IMR-90 (cell line): ENCODE data around the gene MIS18A. TPM values are rescaled to one million over a fixed set of nuclear protein-coding genes. Genes with fewer than 3 reads are reported as not detected.

Experiments used
- ATAC-seq: fragments of 200-7000 bp; cut with Tn5 transposase; 2 replicates; pipeline ENCODE4 v1.9.1; 2020; ENCODE audit warnings: low read depth, mild to moderate bottlenecking, moderate library complexity
- BruUV-seq: library from RNA; stranded (reverse); fragments of 400-500 nt; replicated peaks from 2 replicates; lab custom pipeline; 2021; lab: Mats Ljungman, UMichigan
- CTCF ChIA-PET: fragments of 300-600 bp; formaldehyde crosslinking; extraction: SDS; loops from one replicate; lab custom pipeline; 2021; ENCODE audit warnings: antibody characterized with exemption; lab: Yijun Ruan, JAX
- POLR2A ChIA-PET: fragments of 300-600 bp; sonication (Branson Sonifier 250); formaldehyde crosslinking; loops from one replicate; lab custom pipeline; 2022; ENCODE audit warnings: antibody characterized with exemption; ENCODE audit not compliant: unreplicated experiment; lab: Charles Lee
- DNase-seq: peaks from one replicate; pipeline ENCODE4 v3.0.0; 2013
- H2AFZ ChIP-seq: replicated peaks from 2 replicates; pipeline ENCODE3; 2013; ENCODE audit warnings: low read length, mild to moderate bottlenecking; ENCODE audit not compliant: poor library complexity
- H2AK5ac ChIP-seq: 2 replicates; pipeline ENCODE4 v1.6.1; 2013; ENCODE audit warnings: low read depth, low read length, inconsistent platforms
- H2AK9ac ChIP-seq: replicated peaks from 2 replicates; pipeline ENCODE3; 2013; ENCODE audit warnings: mild to moderate bottlenecking, low read depth, low read length, moderate library complexity; ENCODE audit not compliant: poor library complexity
- H2BK120ac ChIP-seq: 2 replicates; pipeline ENCODE4 v1.6.1; 2013; ENCODE audit warnings: low read depth, low read length, inconsistent platforms
- H2BK15ac ChIP-seq: 3 replicates; pipeline ENCODE4 v1.6.1; 2013; ENCODE audit warnings: low read depth, low read length, inconsistent platforms
- H2BK20ac ChIP-seq: 2 replicates; pipeline ENCODE4 v1.6.1; 2013; ENCODE audit warnings: low read depth, mild to moderate bottlenecking, inconsistent platforms, low read length, moderate library complexity
- H2BK5ac ChIP-seq: 2 replicates; pipeline ENCODE4 v1.6.1; 2013; ENCODE audit warnings: mild to moderate bottlenecking, low read depth, low read length, inconsistent platforms; ENCODE audit not compliant: poor library complexity, severe bottlenecking
- H3K14ac ChIP-seq: replicated peaks from 2 replicates; pipeline ENCODE4 v1.6.1; 2013; ENCODE audit warnings: low read depth, low read length, inconsistent platforms
- H3K18ac ChIP-seq: 2 replicates; pipeline ENCODE4 v1.6.1; 2013; ENCODE audit warnings: low read depth, low read length, control low read depth
- H3K23ac ChIP-seq: 2 replicates; pipeline ENCODE4 v1.6.1; 2013; ENCODE audit warnings: low read depth, low read length, inconsistent platforms
- H3K27ac ChIP-seq: 2 replicates; pipeline ENCODE4 v1.5.1; 2013; ENCODE audit warnings: mild to moderate bottlenecking, control low read depth, low read length; ENCODE audit not compliant: insufficient read depth
- H3K27me3 ChIP-seq: 2 replicates; pipeline ENCODE4 v1.6.1; 2013; ENCODE audit warnings: low read length; ENCODE audit not compliant: control insufficient read depth, insufficient read depth
- H3K36me3 ChIP-seq: 2 replicates; pipeline ENCODE4 v1.6.1; 2013; ENCODE audit warnings: low read length, mixed read lengths; ENCODE audit not compliant: control insufficient read depth, insufficient read depth
- H3K4ac ChIP-seq: 2 replicates; pipeline ENCODE4 v1.6.1; 2013; ENCODE audit warnings: low read depth, low read length, inconsistent platforms
- H3K4me1 ChIP-seq: 2 replicates; pipeline ENCODE4 v1.6.1; 2013; ENCODE audit warnings: low read length, mixed read lengths; ENCODE audit not compliant: control insufficient read depth, insufficient read depth
- H3K4me2 ChIP-seq: 2 replicates; pipeline ENCODE4 v1.6.1; 2013; ENCODE audit warnings: low read depth, mild to moderate bottlenecking, control low read depth, low read length, moderate library complexity
- H3K4me3 ChIP-seq: 2 replicates; pipeline ENCODE4 v1.5.1; 2013; ENCODE audit warnings: low read depth, mild to moderate bottlenecking, control low read depth, low read length, moderate library complexity; ENCODE audit not compliant: insufficient read depth
- H3K56ac ChIP-seq: 2 replicates; pipeline ENCODE4 v1.6.1; 2013; ENCODE audit warnings: low read length, inconsistent platforms; ENCODE audit not compliant: insufficient read depth; ENCODE audit errors: extremely low read depth
- H3K79me1 ChIP-seq, 2 experiments: 2 replicates each; pipeline ENCODE4 v1.6.1; 2013; ENCODE audit warnings: low read length in 2 of 2, inconsistent platforms in 1 of 2, low read depth in 1 of 2
- H3K9ac ChIP-seq: 2 replicates; pipeline ENCODE4 v1.6.1; 2013; ENCODE audit warnings: low read depth, low read length, control low read depth
- H3K9me1 ChIP-seq: 2 replicates; pipeline ENCODE4 v1.6.1; 2013; ENCODE audit warnings: low read length, inconsistent platforms; ENCODE audit not compliant: insufficient read depth
- H3K9me3 ChIP-seq: 2 replicates; pipeline ENCODE4 v1.6.1; 2013; ENCODE audit warnings: low read length; ENCODE audit not compliant: control insufficient read depth, insufficient read depth
- H4K20me1 ChIP-seq: 2 replicates; pipeline ENCODE4 v1.6.1; 2013; ENCODE audit warnings: low read length, inconsistent platforms; ENCODE audit not compliant: insufficient read depth
- H4K5ac ChIP-seq: 2 replicates; pipeline ENCODE4 v1.6.1; 2013; ENCODE audit warnings: mild to moderate bottlenecking, low read depth, low read length, control low read depth
- H4K8ac ChIP-seq, 2 experiments: 2 replicates each; pipeline ENCODE4 v1.6.1; 2013; ENCODE audit warnings: low read depth in 2 of 2, low read length in 2 of 2, control low read depth in 1 of 2, inconsistent platforms in 1 of 2
- H4K91ac ChIP-seq: 2 replicates; pipeline ENCODE4 v1.6.1; 2013; ENCODE audit warnings: low read depth, low read length, inconsistent platforms; ENCODE audit not compliant: insufficient read depth
- CEBPB ChIP-seq: IDR thresholded peaks from 2 replicates; pipeline ENCODE4 v1.6.1; 2012; ENCODE audit warnings: low read depth, low read length, improper control_type of control experiment
- MAZ ChIP-seq: IDR thresholded peaks from 2 replicates; pipeline ENCODE4 v1.6.1; 2012; ENCODE audit warnings: low read depth, mild to moderate bottlenecking, low read length, improper control_type of control experiment, moderate library complexity, borderline replicate concordance
- WGBS, 2 experiments: methylation state at CpG; one replicate each; pipeline versions ENCODE4 v1.1.5 to v1.1.7; 2013; ENCODE audit warnings: missing lambda C conversion rate in 2 of 2; ENCODE audit not compliant: insufficient read length in 1 of 2; ENCODE audit errors: extremely low coverage in 2 of 2; 5-methylcytosine and 5-hydroxymethylcytosine counted together
- dilution Hi-C: fragments of 300-500 bp; cut with HindIII; formaldehyde crosslinking; loops from one replicate; pipeline ENCODE4 v1.14.3; 2018; ENCODE audit warnings: low sequenced_read_pairs; ENCODE audit not compliant: unreplicated experiment
- in situ Hi-C: fragments of 300-500 bp; cut with MboI; formaldehyde crosslinking; loops from 3 replicates; pipeline ENCODE4 v1.14.3; 2019; ENCODE audit warnings: low sequenced_read_pairs, inconsistent platforms, mixed read lengths
- intact Hi-C: fragments of 100-400 bp; cut with micrococcal nuclease; formaldehyde crosslinking; loops from 2 replicates; pipeline ENCODE4 v1.10.0; 2022
- polyA plus RNA-seq, 3 experiments: library from polyadenylated mRNA; depleted of rRNA; stranded (reverse); fragments of >200 nt; gene quantifications; 2 replicates each; pipeline ENCODE4 v1.2.3, GENCODE V29; 2012; ENCODE audit warnings: low replicate concordance in 1 of 3
- total RNA-seq: library from RNA; depleted of rRNA; stranded (reverse); fragments of >200 nt; gene quantifications from 2 replicates; pipeline ENCODE4 v1.2.3, GENCODE V29; 2012

Gene MIS18A
- total and polyA plus RNA-seq, 2 of the 4 experiments (the other 2 are of a cell fraction): 4.5 to 7.6 TPM

DNA sequence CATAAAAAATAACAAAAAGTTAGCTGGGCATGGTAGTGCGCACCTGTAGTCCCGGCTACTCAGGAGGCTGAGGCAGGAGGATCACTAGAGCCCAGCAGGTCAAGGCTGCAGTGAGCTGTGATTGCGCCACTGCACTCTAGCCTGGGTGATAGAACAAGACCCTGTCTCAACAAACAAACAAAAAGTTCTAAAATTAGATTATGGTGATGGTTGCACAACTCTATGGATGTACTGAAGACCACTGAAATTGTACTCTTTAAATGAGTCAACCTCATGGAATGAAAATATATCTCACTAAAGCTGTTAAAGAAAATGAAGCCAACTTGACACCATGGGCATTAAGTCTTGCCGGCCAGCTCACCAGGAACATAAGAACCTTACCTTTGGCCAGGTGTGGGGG is 28.9 kb upstream of the MIS18A start:
- Histone ChIP-seq H4K8ac (no peak overlapping the region), H3K36me3 (peaks cover 7% of the 10 kb centered on the region), H3K27ac (no peak overlapping the region), H3K9ac (no peak overlapping the region), H4K91ac (no peak overlapping the region), H2AFZ (no peak overlapping the region), H2BK15ac (no peak overlapping the region), H2AK5ac (no peak overlapping the region), H4K20me1 (no peaks in the 10 kb centered on the region; the same call in 1 of the 2 replicates), H2AK9ac (no peak overlapping the region), H3K4ac (no peak overlapping the region), H3K4me3 (no peak overlapping the region), H3K18ac (no peak overlapping the region), H2BK20ac (no peak overlapping the region), H4K5ac (no peak overlapping the region), H3K27me3 (no peaks in the 10 kb centered on the region), H3K79me1 (peaks cover 0 to 11% of the 10 kb centered on the region in 2 experiments; a peak in 1 of 4 replicates), H3K4me2 (no peak overlapping the region), H3K9me3 (no peaks in the 10 kb centered on the region), H2BK5ac (no peak overlapping the region), H2BK120ac (no peak overlapping the region), H3K4me1 (peaks cover 2% of the 10 kb centered on the region; the same call in 1 of the 2 replicates), H3K56ac (no peak overlapping the region), H3K9me1 (peaks cover under 1% of the 10 kb centered on the region), H3K23ac (no peak overlapping the region), H3K14ac (no peak overlapping the region)
- DNase-seq (peak; percentile 55), ATAC-seq (peak; percentile 24; the same call in 1 of the 2 replicates)
- TF ChIP-seq CEBPB (peak; percentile 90), MAZ (no peak)
- ChIA-PET POLR2A (no interaction called here), CTCF (interaction anchor here (0.6 kb wide), 1 partner anchor 355 kb away, joined by 4 read pairs; no protein-coding TSS in a partner anchor)
- intact Hi-C loops (no loop called here), dilution Hi-C loops (no loop called here), in situ Hi-C loops (no loop called here)
- WGBS, 2 experiments: no CpG with 5 or more reads among the region's 4 CpGs
- BruUV-seq: no TSS peak
